HG03457 (cell line): Measurements from ENCODE around the gene WSCD1.

Experiments used
- ATAC-seq: cut with Tn5 transposase; IDR thresholded peaks from one replicate; pipeline ENCODE4 v1.9.1; 2021; ENCODE audit warnings: moderate number of reproducible peaks; ENCODE audit not compliant: unreplicated experiment

The WSCD1 gene

GRCh38 chr17:6147042-6147441 is 76.9 kb downstream of the WSCD1 start:
- ATAC-seq, result no peak

- no peak for ATAC-seq
Measured at GRCh38 chr17:6153375-6153774, 83.2 kb downstream of the WSCD1 start.

GRCh38 chr17:6157716-6158115 is 87.5 kb downstream of the WSCD1 start:
- ATAC-seq, result no peak

GRCh38 chr17:6159541-6160231 is 89.5 kb downstream of the WSCD1 start:
- no peak for ATAC-seq

- no peak for ATAC-seq
Measured at GRCh38 chr17:6160232-6160555, 90.0 kb downstream of the WSCD1 start.

- ATAC-seq, result no peak
Measured at GRCh38 chr17:6160911-6161855, 91.0 kb downstream of the WSCD1 start.

- no peak for ATAC-seq
Measured at GRCh38 chr17:6162216-6162615, 92.0 kb downstream of the WSCD1 start.

- ATAC-seq, result no peak
Measured at GRCh38 chr17:6162892-6163291, 92.7 kb downstream of the WSCD1 start.

- ATAC-seq, result no peak
Measured at GRCh38 chr17:6163612-6164333, 93.6 kb downstream of the WSCD1 start.

- ATAC-seq, result no peak
Measured at GRCh38 chr17:6164996-6165395, 94.8 kb downstream of the WSCD1 start.

GRCh38 chr17:6165806-6166205 is 95.6 kb downstream of the WSCD1 start:
- no peak for ATAC-seq

- ATAC-seq, result no peak
Measured at GRCh38 chr17:6166492-6167179, 96.5 kb downstream of the WSCD1 start.

GRCh38 chr17:6168296-6168695 is 98.1 kb downstream of the WSCD1 start:
- no peak for ATAC-seq

- no peak for ATAC-seq
Measured at GRCh38 chr17:6170349-6170748, 100.2 kb downstream of the WSCD1 start.

GRCh38 chr17:6172642-6173330 is 102.6 kb downstream of the WSCD1 start:
- no peak for ATAC-seq

GRCh38 chr17:6173653-6174052 is 103.5 kb downstream of the WSCD1 start:
- ATAC-seq, result no peak
